ENCODE data around the gene ANKDD1B.

DNA sequence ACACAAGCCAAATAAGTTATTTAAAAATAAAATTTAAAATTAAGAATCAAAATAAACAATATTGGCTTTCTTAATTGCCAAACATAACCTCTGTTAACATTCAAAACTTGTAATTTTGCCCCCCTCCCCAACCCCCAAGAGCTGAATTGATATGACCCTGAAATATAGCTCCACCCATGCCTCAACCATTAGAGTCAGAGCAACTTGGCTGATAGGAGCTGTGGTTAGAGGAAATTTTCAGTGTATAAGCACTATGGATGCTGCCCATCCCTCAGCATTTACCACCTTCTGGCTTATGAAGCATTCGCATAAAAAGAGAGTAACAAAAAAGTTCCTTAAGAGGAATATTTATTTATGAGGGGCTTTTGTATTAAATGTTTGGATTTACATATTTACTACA is 99.9 kb downstream of the ANKDD1B start:
- TF ChIP-seq, protein P1, sequence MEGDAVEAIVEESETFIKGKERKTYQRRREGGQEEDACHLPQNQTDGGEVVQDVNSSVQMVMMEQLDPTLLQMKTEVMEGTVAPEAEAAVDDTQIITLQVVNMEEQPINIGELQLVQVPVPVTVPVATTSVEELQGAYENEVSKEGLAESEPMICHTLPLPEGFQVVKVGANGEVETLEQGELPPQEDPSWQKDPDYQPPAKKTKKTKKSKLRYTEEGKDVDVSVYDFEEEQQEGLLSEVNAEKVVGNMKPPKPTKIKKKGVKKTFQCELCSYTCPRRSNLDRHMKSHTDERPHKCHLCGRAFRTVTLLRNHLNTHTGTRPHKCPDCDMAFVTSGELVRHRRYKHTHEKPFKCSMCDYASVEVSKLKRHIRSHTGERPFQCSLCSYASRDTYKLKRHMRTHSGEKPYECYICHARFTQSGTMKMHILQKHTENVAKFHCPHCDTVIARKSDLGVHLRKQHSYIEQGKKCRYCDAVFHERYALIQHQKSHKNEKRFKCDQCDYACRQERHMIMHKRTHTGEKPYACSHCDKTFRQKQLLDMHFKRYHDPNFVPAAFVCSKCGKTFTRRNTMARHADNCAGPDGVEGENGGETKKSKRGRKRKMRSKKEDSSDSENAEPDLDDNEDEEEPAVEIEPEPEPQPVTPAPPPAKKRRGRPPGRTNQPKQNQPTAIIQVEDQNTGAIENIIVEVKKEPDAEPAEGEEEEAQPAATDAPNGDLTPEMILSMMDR (IDR thresholded peaks at IDR 0.05 in 2 of 3, conservative IDR thresholded peaks at IDR 0.05 in 1 of 3; ENCODE audit: borderline replicate concordance in 1 of 3, insufficient read depth in 1 of 3, low read depth in 2 of 3, low read length in 2 of 3) = no peak
- TF ChIP-seq ZNF274 (IDR thresholded peaks at IDR 0.05; ENCODE audit: low read depth, low read length) (no peak), CEBPB (IDR thresholded peaks at IDR 0.05; ENCODE audit: low read depth) (no peak), POLR2A (IDR thresholded peaks at IDR 0.05; ENCODE audit: borderline replicate concordance, extremely low read depth, insufficient read depth, insufficient read length) (no peak), EGR1 (IDR thresholded peaks at IDR 0.05; ENCODE audit: low read depth) (no peak), EZH2 (IDR thresholded peaks at IDR 0.05) (no peak)

Measured in HCT116 (cell line).